22Rv1 (cell line): ENCODE measurements around the gene PTX4.

Source experiments
- CTCF ChIP-seq: fragments of 450-650 bp; IDR thresholded peaks from 2 replicates; pipeline ENCODE4 v1.5.1; 2017; ENCODE audit warnings: mild to moderate bottlenecking
- ZFX ChIP-seq: fragments of 450-650 bp; IDR thresholded peaks from 2 replicates; pipeline ENCODE4 v1.6.1; 2017; ENCODE audit warnings: antibody characterized with exemption, borderline replicate concordance

GRCh38 chr16:1532081-1532760, 43.5 kb upstream of the PTX4 start:
- TF ChIP-seq CTCF (no peak), ZFX (no peak)
